ENCODE results near the gene INAFM1.

GRCh38 chr19:47312366-47313006, 37.8 kb downstream of the INAFM1 start:
- TF ChIP-seq CTCF (IDR thresholded peaks at IDR 0.05) (no peak), POLR2A (IDR thresholded peaks at IDR 0.05; ENCODE audit: low read depth) (no peak), POLR2AphosphoS5 (IDR thresholded peaks at IDR 0.05) (no peak), EP300 (IDR thresholded peaks at IDR 0.05) (no peak)
